DMS114 treated with DMSO at 0.1 percent for 48 hours (cell line): ENCODE results near the gene FAM81B.

Experiments
- DNase-seq: peaks from one replicate; lab custom pipeline; 2025; ENCODE audit not compliant: unreplicated experiment; lab: John Stamatoyannopoulos, UW

The FAM81B gene

GRCh38 chr5:95454536-95454935 is 63.4 kb downstream of the FAM81B start:
- no peak for DNase-seq

- no peak for DNase-seq
Measured at GRCh38 chr5:95460665-95461064, 69.5 kb downstream of the FAM81B start.

GRCh38 chr5:95471487-95471886 is 80.3 kb downstream of the FAM81B start:
- no peak for DNase-seq

GRCh38 chr5:95471942-95472341 is 80.8 kb downstream of the FAM81B start:
- DNase-seq: no peak

- DNase-seq: no peak
Measured at GRCh38 chr5:95484421-95484820, 93.3 kb downstream of the FAM81B start.

GRCh38 chr5:95486191-95486590 is 95.0 kb downstream of the FAM81B start:
- DNase-seq: no peak

- no peak for DNase-seq
Measured at GRCh38 chr5:95487880-95488279, 96.7 kb downstream of the FAM81B start.
